ENCODE results near the gene MRPL55. TPM values are rescaled to one million over a fixed set of nuclear protein-coding genes. Genes with fewer than 3 reads are reported as not detected.

The MRPL55 gene
- total and polyA plus RNA-seq, 2 experiments from 2014 or later = 92.4 to 172 TPM

- no peaks in the 10 kb centered on the region for H3K9me2 ChIP-seq (ENCODE audit: insufficient read depth)
- H3K27ac ChIP-seq (ENCODE audit: low read depth) = no peak overlapping the region
- Mint-ChIP-seq H3K27me3 (ENCODE audit: insufficient read depth, low read depth, poor library complexity) (peaks cover 71% of the 10 kb centered on the region), H3K36me3 (ENCODE audit: low read depth) (no peaks in the 10 kb centered on the region), H3K4me3 (no peak overlapping the region), H3K27ac (no peak overlapping the region), H3K9me3 (no peaks in the 10 kb centered on the region), H3K4me1 (peaks cover 7% of the 10 kb centered on the region)
- H3K27me3 ChIP-seq (ENCODE audit: insufficient read depth) = peaks cover 99% of the 10 kb centered on the region
- no peak overlapping the region for H3K4me2 ChIP-seq
- peaks cover 5% of the 10 kb centered on the region; the same call in 1 of the 2 replicates for H3K4me1 ChIP-seq (ENCODE audit: insufficient read depth)
- no peak overlapping the region for H3K4me3 ChIP-seq
- H2AFZ ChIP-seq = no peak overlapping the region
- no peaks in the 10 kb centered on the region; the same call in 1 of the 2 replicates for H4K20me1 ChIP-seq (replicated peaks; ENCODE audit: insufficient read depth)
- ATAC-seq = no peak
- H3K36me3 ChIP-seq (ENCODE audit: insufficient read depth) = no peaks in the 10 kb centered on the region
- H3F3A ChIP-seq (replicated peaks; ENCODE audit: low read depth) = no peaks in the 10 kb centered on the region
- TF ChIP-seq CREB1 (CRISPR knock-in tag; IDR thresholded peaks at IDR 0.05; ENCODE audit: low read depth) = no peak
- TF ChIP-seq JUNB (IDR thresholded peaks at IDR 0.05; ENCODE audit: unreplicated experiment) = no peak
- no peak for TF ChIP-seq EZH2 (IDR thresholded peaks at IDR 0.05; ENCODE audit: low read depth, unreplicated experiment)
- no peaks in the 10 kb centered on the region for H3K79me2 ChIP-seq (replicated peaks; ENCODE audit: insufficient read depth)
- peak; percentile 31 for DNase-seq (ENCODE audit: low spot score)
Observed at GRCh38 chr1:228074954-228075730, 34.0 kb downstream of the MRPL55 start.

- Mint-ChIP-seq H3K4me1 (peaks cover 7% of the 10 kb centered on the region), H3K27ac (no peak overlapping the region), H3K9me3 (no peaks in the 10 kb centered on the region), H3K4me3 (no peak overlapping the region), H3K36me3 (ENCODE audit: low read depth) (no peaks in the 10 kb centered on the region), H3K27me3 (ENCODE audit: insufficient read depth, low read depth, poor library complexity) (peaks cover 74% of the 10 kb centered on the region)
- no peak overlapping the region for H3K4me3 ChIP-seq
- H3K9me2 ChIP-seq (ENCODE audit: insufficient read depth) = no peaks in the 10 kb centered on the region
- H3K79me2 ChIP-seq (replicated peaks; ENCODE audit: insufficient read depth) = no peaks in the 10 kb centered on the region
- peak; percentile 75 for ATAC-seq
- no peak overlapping the region for H3K4me2 ChIP-seq
- H3K27me3 ChIP-seq (ENCODE audit: insufficient read depth) = peaks cover 98% of the 10 kb centered on the region
- no peak overlapping the region for H2AFZ ChIP-seq
- no peak overlapping the region for H3K27ac ChIP-seq (ENCODE audit: low read depth)
- H4K20me1 ChIP-seq (replicated peaks; ENCODE audit: insufficient read depth) = no peaks in the 10 kb centered on the region; the same call in 1 of the 2 replicates
- H3K36me3 ChIP-seq (ENCODE audit: insufficient read depth) = no peaks in the 10 kb centered on the region
- H3K4me1 ChIP-seq (ENCODE audit: insufficient read depth) = peaks cover 5% of the 10 kb centered on the region; the same call in 1 of the 2 replicates
- DNase-seq (ENCODE audit: low spot score) = peak; percentile 64
- no peaks in the 10 kb centered on the region for H3F3A ChIP-seq (replicated peaks; ENCODE audit: low read depth)
- TF ChIP-seq STAT1 (IDR thresholded peaks at IDR 0.05; ENCODE audit: unreplicated experiment) = no peak
- TF ChIP-seq NANOG (IDR thresholded peaks at IDR 0.05; ENCODE audit: borderline replicate concordance) = no peak
- peak; percentile 44 to 84 for TF ChIP-seq CTCF (conservative IDR thresholded peaks at IDR 0.05; ENCODE audit: low read depth in 2 of 2)
Observed at GRCh38 chr1:228073857-228074545, 35.1 kb downstream of the MRPL55 start.

Data from GM23338 (cell line).